D721Med (cell line): Measurements from ENCODE around the gene MAST1.

Source experiments
- DNase-seq: peaks from one replicate; pipeline ENCODE4 v3.0.0; 2011; ENCODE audit warnings: low spot score; ENCODE audit not compliant: insufficient read length
- FAIRE-seq: peaks from 2 replicates; lab custom pipeline; 2011; peaks lifted over from hg19 to GRCh38; lab: Jason Lieb, UNC
- CTCF ChIP-seq: IDR thresholded peaks from 2 replicates; pipeline ENCODE4 v1.5.1; 2012; ENCODE audit warnings: mild to moderate bottlenecking, control low read depth; ENCODE audit not compliant: insufficient read depth; ENCODE audit errors: missing control alignments

Gene MAST1

GRCh38 chr19:12871681-12872080 lies 33.4 kb downstream of the MAST1 start:
- FAIRE-seq (no peak), DNase-seq (no peak)
- no peak for TF ChIP-seq CTCF

GRCh38 chr19:12872255-12872654 lies 33.9 kb downstream of the MAST1 start:
- no peak for TF ChIP-seq CTCF
- DNase-seq (no peak), FAIRE-seq (no peak)

GRCh38 chr19:12872941-12873890 lies 34.9 kb downstream of the MAST1 start:
- FAIRE-seq: no peak
- no peak for DNase-seq
- no peak for TF ChIP-seq CTCF

GRCh38 chr19:12873891-12874745 lies 35.8 kb downstream of the MAST1 start:
- FAIRE-seq (no peak), DNase-seq (no peak)
- no peak for TF ChIP-seq CTCF

GRCh38 chr19:12875086-12875485 lies 36.8 kb downstream of the MAST1 start:
- FAIRE-seq (no peak), DNase-seq (no peak)
- no peak for TF ChIP-seq CTCF

- FAIRE-seq (no peak), DNase-seq (no peak)
- TF ChIP-seq CTCF: no peak
Observed at GRCh38 chr19:12880551-12881171, 42.3 kb downstream of the MAST1 start.
